Progenitor cell of endocrine pancreas (in vitro differentiated cells): ENCODE data around the gene INSYN1. TPM values are rescaled to one million over a fixed set of nuclear protein-coding genes. Genes with fewer than 3 reads are reported as not detected.

Experiments
- DNase-seq: peaks from one replicate; pipeline ENCODE4 v3.0.0; 2021; ENCODE audit warnings: low spot score; ENCODE audit not compliant: unreplicated experiment
- H3K27ac Mint-ChIP-seq: 2 replicates; pipeline ENCODE4 v1.8.0; 2021; ENCODE audit warnings: mild to moderate bottlenecking, moderate library complexity, mixed read lengths
- H3K27me3 Mint-ChIP-seq: 2 replicates; pipeline ENCODE4 v1.8.0; 2021; ENCODE audit warnings: mixed read lengths
- H3K36me3 Mint-ChIP-seq: 2 replicates; pipeline ENCODE4 v1.8.0; 2022; ENCODE audit warnings: mixed read lengths; ENCODE audit not compliant: insufficient read depth
- H3K4me1 Mint-ChIP-seq: 2 replicates; pipeline ENCODE4 v1.8.0; 2021; ENCODE audit warnings: low read depth, mixed read lengths
- H3K4me3 Mint-ChIP-seq: 2 replicates; pipeline ENCODE4 v1.8.0; 2021; ENCODE audit warnings: low read depth, mild to moderate bottlenecking, moderate library complexity, mixed read lengths
- H3K9me3 Mint-ChIP-seq: 2 replicates; pipeline ENCODE4 v1.8.0; 2021; ENCODE audit warnings: low read depth, mixed read lengths
- CTCF ChIP-seq: fragments of 200-600 bp; sonication (generic); IDR thresholded peaks from one replicate; pipeline ENCODE4 v1.5.0; 2021; ENCODE audit warnings: antibody characterized with exemption, mild to moderate bottlenecking; ENCODE audit not compliant: unreplicated experiment
- total RNA-seq: library from RNA; stranded (reverse); gene quantifications from 2 replicates; pipeline ENCODE4 v1.2.1, GENCODE V29; 2021

Gene INSYN1
- total RNA-seq, 1 donor from 2014 or later: 3.7 TPM

GRCh38 chr15:73771385-73772045 is 18.4 kb upstream of the INSYN1 start:
- Mint-ChIP-seq H3K4me1 (no peaks in the 10 kb centered on the region), H3K9me3 (no peaks in the 10 kb centered on the region), H3K36me3 (no peaks in the 10 kb centered on the region), H3K27ac (no peak overlapping the region), H3K4me3 (no peak overlapping the region), H3K27me3 (peaks cover 23% of the 10 kb centered on the region)
- no peak for DNase-seq
- TF ChIP-seq CTCF: peak; percentile 25

GRCh38 chr15:73770050-73770449 is 16.9 kb upstream of the INSYN1 start:
- H3K27me3 Mint-ChIP-seq: peaks cover 30% of the 10 kb centered on the region
- H3K36me3 Mint-ChIP-seq: no peaks in the 10 kb centered on the region
- no peak overlapping the region for H3K27ac Mint-ChIP-seq

GRCh38 chr15:73767806-73768501 is 14.8 kb upstream of the INSYN1 start:
- H3K9me3 Mint-ChIP-seq: no peaks in the 10 kb centered on the region
- H3K4me3 Mint-ChIP-seq: no peak overlapping the region
- no peaks in the 10 kb centered on the region for H3K36me3 Mint-ChIP-seq
- H3K27me3 Mint-ChIP-seq: peaks cover 29% of the 10 kb centered on the region
- no peaks in the 10 kb centered on the region for H3K4me1 Mint-ChIP-seq
- no peak for TF ChIP-seq CTCF
- no peak for DNase-seq
- no peak overlapping the region for H3K27ac Mint-ChIP-seq

More at GRCh38 chr15:73770050-73770449, 16.9 kb upstream of the INSYN1 start:
- H3K4me3 Mint-ChIP-seq: no peak overlapping the region
- no peak for TF ChIP-seq CTCF
- H3K9me3 Mint-ChIP-seq: no peaks in the 10 kb centered on the region
- no peaks in the 10 kb centered on the region for H3K4me1 Mint-ChIP-seq
- DNase-seq: no peak

GRCh38 chr15:73766598-73766997 is 13.4 kb upstream of the INSYN1 start:
- Mint-ChIP-seq H3K27ac (no peak overlapping the region), H3K4me3 (no peak overlapping the region), H3K9me3 (no peaks in the 10 kb centered on the region), H3K4me1 (no peaks in the 10 kb centered on the region), H3K36me3 (no peaks in the 10 kb centered on the region), H3K27me3 (peaks cover 26% of the 10 kb centered on the region)
- DNase-seq: no peak
- no peak for TF ChIP-seq CTCF

- H3K4me1 Mint-ChIP-seq: no peaks in the 10 kb centered on the region
- H3K36me3 Mint-ChIP-seq: no peaks in the 10 kb centered on the region
- peaks cover 21% of the 10 kb centered on the region for H3K27me3 Mint-ChIP-seq
- H3K9me3 Mint-ChIP-seq: no peaks in the 10 kb centered on the region
- H3K4me3 Mint-ChIP-seq: no peak overlapping the region
- H3K27ac Mint-ChIP-seq: no peak overlapping the region
- no peak for DNase-seq
- no peak for TF ChIP-seq CTCF
Measured at GRCh38 chr15:73765778-73766177, 12.6 kb upstream of the INSYN1 start.
